Glomerular visceral epithelial cell (primary cell): ENCODE measurements around the gene MAP3K13.
"Not testable (repeated sequence)": the region's sequence is repeated elsewhere in the genome, so short reads cannot be mapped to it uniquely, and the experiment has no call there.

Source experiments
- DNase-seq: peaks from one replicate; pipeline ENCODE4 v3.0.0-alpha.2; 2016; ENCODE audit errors: extremely low spot score

The MAP3K13 gene

DNA sequence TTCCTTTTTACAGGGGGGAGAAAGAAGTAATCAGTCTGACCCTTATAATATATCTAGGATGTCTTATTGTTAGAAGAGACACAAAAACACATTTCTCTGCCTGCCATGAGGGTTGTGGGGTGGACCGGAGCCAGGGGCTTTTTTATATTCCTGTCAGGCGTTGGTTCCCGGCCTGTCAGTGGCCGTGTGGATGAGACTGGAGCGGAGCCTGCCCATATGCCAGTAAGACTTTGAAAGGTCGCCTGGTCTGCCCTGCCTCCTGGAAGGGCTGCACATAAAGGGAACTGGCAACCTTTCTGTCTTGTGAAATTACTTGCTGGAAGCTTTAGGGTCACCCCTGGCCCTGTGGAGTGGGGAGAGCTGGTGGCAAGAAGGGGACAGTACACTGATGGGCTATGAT lies 34.7 kb downstream of the MAP3K13 start:
- DNase-seq, result no peak

DNA sequence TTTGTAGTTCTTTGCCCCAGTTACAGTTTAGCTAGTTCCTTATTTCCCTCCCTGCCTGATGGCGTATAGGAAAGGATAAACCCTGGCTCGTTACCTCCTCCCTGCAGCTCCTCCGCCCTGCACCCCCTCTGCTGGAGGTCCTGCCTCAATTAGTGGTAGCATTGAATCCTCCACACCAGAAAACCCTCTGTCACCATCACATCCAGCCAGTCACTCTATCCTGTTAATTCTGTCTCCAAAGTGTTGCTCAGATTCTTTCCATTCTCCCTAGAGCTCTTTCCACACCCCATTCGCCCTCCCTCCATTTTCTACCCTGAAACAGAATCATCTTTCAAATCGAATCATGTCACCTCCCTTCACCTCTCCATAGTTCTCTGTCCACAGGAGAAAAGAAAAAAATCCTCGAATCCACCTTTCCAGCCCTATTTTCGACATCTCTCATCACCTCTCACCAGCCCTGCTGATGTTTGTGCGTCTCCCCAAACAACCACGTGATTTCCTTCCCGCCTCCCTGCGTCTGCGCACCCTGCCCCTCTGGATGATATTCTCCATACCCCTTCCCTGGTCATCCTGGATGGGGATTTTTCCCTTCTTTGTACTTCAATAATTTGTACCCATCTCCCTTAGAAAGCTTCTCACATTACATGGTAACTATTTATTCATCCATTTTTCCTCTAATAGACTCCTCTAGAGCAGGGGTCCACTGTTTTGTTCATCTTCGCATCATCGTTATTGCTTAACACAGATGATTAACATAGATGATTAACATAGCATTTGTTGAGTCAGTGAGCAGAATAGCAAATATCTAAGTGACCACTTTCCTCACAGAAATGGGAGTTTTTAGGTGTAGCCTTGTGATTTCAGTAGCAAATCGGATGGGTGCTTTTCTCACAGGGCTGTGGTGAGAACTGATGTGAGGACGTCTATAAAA lies 37.1 kb downstream of the MAP3K13 start:
- DNase-seq, result no peak

DNA sequence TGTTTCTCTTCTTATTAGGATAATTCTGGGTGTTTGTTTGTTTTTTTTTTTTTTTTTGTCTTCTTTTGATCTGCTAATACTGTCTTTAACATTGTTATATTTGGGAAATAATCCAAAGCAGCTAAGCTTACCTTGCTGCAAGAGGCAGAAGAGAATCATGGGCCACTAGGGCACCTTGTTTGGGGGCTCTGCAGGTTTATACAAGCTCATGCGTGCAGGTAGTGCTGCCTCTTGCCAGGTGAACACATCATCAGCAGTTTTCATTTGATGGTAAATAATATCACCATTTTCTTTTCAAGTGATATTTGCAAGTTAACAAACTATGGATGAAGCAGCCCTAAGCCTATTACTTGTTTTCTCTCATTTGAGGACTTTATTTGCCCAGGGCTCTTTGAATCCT lies 37.9 kb downstream of the MAP3K13 start:
- no peak for DNase-seq

DNA sequence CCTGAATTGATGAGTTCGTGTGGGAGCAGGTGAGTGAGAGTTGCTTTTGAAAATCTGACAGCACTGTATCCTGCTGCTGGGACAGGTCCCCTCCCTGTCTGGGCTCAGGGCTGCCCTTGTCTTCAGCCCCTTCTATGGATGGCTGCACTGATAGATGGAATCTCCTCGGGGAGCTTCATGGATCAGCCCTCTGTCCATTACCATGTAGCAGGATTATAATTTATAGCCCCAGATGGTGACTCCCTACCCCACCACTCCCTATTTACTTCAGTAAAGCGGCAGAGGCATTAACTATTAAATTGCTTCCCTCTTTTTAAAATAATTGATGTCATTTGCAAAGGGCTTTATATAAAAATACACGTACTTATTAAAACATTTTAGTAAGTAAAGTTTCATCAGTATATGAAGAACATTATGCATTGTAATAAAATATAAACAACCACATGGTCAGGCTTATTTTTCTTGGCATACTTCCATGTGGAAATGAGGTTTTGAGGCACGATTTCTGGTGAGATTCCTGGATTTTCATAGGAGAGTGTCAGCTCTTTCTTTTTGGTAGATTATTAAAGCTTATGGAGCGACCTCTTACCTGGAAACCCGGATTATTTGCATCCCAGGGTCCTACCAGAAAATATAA lies 38.5 kb downstream of the MAP3K13 start:
- peak; percentile 10 for DNase-seq

DNA sequence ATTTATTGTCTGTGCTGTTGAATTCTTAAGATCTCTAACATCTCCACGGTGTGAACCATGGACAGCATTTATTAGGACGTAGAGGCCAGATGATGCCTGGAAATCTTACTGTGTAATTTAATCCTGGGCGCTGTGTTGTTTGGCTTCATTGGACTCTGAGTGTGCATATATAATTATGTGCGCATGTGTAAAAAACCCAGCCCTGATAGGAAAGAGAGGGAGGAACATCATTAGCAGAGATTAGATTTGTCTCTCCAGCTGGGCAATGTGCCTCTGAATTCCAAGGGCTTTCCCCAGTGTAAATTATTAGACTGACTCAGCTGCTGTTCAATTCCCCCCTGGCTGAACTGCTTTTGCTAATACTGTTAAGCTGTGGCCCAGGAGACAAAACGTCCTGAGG lies 39.6 kb downstream of the MAP3K13 start:
- peak; percentile 12 for DNase-seq

DNA sequence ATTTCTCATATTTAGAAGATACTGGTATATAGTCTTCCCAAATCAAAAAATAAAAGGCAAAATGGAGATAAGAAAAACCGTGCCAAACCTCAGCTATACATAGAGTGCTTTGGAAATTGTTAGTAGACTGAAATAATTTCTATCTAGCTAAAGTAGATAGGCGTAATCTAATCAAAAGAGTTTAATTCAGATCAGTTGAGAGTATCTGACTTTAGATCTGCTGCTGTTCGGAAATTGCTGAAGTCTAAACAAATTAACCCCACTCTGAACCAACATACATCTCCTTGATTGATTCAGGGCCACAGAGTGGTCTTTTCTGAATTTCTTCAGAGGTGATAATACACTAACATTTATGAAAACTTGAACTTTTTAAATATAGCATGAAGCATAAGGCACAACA lies 40.1 kb downstream of the MAP3K13 start:
- no peak for DNase-seq

DNA sequence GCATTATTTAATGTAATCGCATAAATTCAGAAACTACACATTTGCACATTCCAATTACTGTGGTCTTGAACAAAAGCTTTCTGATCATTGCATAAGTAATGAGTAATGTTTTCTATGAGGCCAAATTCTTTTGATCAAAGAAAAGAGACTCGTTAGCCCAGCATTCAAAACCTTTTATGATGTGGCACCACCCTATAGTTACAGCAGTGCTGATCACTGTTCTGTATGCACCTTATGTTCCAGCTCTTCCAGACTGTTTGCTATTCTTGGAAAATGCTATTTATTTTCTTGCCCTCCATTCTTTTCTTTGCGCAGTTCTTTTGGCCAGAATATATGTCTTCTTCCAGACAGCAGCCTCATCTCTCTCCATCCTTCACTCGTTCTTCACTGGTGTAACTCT lies 42.3 kb downstream of the MAP3K13 start:
- DNase-seq, result no peak

DNA sequence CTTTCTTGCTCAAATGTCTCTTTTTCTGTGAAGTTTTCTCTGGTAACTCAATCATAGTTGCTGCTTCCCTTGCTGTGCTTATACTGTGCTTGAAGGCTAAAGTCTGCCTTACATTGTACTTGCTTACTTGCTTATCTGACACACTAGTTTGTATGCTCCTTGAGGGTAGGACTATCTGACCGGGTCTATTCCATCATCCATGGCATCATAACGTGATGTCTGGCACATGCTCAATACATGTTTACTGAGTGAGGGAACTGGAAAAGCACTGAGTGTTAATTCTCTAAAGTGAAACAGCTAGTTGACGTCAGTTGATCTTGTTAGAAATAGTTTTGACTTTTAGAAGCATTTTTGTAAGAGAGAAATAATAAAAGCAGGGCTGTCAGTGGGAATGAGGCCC lies 42.7 kb downstream of the MAP3K13 start:
- no peak for DNase-seq

DNA sequence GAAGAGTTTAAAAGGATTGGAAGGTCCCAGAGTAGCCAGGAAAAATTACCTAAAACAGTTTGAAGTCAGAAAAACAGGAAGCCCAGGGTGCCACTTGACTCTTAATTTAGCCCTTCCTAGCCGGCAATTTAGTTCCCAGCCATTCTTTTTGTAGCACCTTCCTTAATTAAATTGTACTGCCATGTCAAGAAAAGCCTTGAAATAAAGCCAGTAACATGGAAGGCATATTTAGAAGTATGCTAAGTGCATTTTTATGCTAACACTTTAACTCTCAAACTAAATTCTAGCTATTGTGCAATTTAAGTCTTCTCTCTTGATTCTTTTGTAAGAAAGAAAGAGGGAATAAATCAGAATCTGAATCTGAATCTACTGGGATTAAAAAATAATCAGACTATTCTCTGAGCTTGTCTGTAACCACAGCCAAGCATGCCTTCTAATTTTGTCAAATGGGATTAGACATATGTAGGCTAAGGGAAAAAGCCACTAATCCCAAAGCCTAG lies 43.2 kb downstream of the MAP3K13 start:
- no peak for DNase-seq

DNA sequence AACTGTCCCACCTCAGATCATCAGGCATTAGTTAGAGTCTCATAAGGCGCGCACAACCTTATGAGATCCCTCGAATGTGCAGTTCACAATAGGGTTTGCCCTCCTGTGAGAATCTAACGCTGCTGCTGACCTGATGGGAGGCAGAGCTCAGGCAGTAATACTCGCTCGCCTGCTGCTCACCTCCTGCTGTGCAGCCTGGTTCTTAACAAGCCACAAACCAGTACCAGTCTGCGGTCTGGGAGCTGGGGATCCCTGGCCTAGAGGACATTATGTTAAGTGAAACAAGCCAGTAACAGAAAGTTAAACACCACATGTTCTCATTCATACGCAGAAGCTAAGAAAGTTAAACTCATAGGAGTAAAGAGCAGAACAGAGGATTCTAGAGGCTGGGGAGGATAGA lies 47.0 kb downstream of the MAP3K13 start:
- DNase-seq, result no peak

DNA sequence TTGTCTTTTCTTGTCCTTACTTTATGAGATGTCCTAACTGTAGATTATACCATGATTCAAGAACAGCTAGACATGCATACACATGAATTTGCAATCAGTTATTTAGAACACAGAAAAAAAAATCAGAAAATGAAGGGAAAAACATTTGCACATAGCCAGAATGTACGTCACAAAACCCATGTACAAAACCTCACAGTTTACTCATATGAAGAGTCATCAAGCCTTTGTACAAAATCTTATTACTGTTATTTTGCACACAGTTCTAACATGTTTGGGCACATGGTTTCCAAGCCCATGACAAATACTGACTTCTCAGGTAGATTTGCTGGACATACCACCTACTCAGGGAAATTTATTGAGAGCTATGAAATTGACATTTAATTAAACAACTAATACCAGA lies 48.2 kb downstream of the MAP3K13 start:
- no peak for DNase-seq

DNA sequence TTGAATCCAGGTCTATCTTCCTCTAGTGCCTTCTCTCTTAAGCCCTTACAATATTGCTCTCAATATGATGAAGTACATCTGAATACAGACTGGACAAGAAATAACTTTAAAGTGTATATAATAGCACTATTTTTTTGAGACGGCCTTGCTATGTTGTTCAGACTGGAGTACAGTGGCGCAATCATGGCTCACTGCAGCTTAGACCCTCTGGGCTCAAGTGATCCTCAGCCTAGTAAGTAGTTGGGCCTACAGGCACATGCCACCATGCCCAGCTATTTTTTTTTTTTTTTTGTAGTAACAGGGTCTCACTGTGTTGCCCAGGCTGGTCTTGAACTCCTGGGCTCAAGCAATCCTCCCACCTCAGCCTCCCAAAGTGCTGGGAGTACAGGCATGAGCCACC lies 53.6 kb downstream of the MAP3K13 start:
- DNase-seq, result no peak

DNA sequence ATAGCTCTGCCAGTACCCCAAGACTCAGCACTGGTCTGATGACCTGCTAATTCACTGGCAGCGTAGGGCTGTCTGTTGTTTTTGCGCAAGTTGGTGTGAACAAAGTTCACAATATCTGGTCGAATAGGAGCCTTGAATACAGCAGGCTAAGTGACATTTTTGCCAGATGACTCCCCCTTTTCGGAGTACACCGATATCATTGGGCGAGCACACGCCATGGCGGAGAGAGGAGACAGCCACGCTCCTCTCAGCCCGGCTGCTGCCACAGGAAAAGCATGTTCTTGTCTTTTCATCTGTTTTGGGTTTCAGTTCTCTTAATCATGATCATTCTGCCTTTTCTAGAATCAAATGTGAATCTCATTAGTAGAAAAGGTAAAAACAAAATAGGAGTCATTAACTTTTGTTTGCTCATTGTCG lies 55.6 kb downstream of the MAP3K13 start:
- DNase-seq, result not testable (repeated sequence)

DNA sequence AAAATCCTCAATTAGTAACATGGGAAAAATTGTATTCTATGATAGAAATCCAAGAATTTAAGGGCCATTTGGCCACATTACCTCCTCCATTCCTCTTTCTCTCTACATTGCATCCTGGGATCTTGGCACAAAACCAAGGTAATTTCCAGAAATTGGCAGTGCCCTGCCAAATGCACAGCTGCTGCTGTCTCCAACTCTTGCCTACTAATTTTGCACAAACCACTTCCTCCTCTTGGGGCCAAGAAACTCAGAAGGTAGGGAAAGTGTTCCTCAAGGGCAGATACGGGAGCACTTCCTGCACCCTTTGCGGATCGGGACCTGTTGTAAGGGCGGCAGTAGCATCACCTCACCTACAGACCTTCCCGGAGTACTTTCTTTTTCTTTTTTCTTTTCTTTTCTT lies 57.8 kb downstream of the MAP3K13 start:
- DNase-seq, result peak; percentile 68

DNA sequence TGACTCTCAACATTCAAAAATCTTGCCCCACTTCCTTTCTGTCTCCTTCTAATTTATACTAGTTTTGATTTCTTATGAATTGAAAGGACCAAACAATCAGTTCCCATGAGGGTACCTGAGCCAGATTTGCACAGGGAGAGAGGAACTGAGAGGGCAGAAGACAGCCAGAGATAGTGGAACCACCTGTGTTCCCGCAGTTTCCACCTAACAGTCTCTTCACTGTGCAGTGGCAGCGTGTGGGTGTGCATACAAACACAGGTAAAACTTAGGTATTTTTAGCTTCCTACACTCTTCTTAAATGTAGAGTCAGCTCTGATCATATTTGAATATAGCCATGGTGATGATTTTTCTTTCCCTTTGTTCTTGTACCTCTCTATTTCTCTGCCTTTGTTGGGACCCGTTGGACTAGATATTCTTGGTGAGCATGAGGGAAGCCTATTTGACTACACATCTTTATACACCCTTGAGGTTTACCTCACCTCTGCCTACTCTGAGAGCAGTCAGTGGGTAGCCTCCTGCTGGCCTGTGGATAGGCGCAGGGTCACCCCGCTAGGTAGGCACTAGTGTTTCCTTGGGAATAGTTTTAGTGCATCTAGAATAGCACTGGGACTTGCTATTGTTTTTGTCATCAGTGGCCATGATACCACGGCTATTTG lies 58.8 kb downstream of the MAP3K13 start:
- no peak for DNase-seq

DNA sequence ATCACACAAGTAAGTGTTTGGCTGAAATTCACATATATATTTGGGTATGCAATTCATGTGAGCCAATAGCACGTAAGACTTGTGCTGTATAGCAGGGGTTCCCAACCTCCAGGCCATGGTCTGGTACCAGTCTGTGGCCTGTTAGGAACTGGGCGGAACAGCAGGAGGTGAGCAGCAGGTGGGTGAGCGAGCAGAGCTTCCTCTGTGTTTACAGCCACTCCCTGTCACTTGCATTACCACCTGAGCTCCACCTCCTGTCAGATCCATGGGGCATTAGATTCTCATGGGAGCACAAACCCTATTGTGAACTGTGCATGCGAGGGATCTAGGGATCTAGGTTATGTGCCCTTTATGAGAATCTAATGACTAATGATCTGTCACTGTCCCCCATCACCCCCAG lies 59.7 kb downstream of the MAP3K13 start:
- no peak for DNase-seq

DNA sequence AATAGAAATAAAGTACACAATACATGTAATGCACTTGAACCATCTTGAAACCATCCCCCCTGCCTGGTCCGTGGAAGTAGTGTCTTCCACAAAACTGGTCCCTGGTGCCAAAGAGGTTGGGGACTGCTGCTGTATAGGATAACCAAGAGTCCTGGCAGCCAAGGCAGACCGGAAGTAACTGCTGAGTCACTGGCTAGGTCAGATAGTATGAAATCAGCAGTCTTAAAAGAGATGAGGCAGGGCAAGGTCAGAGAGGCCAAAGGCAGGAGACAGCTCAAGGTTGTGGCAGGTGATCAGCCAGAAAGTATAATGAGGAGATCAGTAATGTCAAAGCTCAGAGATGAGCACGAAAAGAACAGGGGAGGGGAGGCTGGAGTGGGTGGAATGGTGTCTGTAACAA lies 60.2 kb downstream of the MAP3K13 start:
- peak; percentile 35 for DNase-seq

DNA sequence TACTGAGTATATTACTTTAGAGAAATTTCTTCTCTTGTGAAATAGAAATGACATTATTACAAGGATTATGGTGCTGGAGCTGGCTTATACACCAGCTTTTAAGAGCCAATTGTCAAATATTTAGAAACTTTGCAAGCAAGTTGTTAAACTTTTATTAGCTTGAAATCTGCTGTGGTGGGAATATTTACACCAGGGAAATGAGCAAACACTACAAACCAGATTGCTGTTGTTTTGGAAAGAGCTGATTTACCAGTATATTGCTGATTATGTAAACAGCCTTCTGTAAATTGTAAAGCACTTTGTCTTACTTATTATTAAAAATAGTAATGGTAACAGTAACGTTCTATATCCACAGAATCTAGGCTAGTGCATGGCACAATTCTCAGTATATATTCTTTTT lies 61.5 kb downstream of the MAP3K13 start:
- DNase-seq, result no peak

DNA sequence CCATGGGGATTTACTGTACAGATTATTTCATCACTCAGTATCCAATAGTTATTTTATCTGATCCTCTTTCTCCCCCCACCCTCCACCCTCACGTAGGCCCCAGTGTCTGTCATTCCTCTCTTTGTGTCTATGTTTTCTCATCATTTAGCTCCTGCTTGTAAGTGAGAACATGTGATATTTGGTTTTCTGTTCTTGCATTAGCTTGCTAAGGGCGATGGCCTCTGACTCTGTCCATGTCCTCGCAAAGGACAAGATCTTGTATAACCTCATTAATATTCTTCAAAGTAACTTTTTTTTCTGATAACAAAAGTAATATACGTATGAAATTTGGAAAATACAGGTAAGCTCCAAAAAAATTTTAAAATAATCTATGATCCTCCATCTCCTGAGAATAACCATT lies 67.4 kb downstream of the MAP3K13 start:
- no peak for DNase-seq

DNA sequence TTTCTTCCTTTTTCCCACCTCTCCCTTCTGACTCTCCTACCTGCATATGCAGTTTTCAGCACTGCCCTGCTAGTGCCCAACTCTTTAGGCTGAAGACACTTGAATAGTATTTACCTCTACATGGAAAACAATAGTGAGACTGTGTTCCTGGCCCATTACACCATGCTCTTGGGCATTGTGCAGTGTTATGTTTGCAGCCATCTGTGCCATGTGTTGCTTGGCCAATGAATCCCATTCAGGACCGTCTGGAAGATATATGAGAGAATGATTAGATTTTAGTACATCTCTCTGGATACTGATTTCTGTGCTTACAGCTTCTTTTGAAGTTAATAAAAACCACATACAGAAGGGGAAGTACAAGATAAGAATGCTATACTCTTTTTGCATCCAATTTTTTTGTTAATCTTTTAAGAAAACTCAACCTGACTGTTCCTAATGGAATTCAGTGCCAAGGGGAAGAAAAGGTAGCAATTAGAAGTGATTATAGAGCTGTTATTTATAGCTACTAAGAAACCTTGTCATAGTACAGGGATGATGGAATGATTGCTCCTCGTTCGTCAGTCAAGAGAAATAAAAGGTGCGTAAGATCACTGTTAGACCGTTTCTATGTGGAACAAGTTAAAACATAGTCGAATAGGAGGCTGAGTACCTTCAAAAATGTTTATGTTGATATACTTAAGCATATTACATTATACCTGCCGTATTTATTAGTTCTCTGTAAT lies 77.0 kb downstream of the MAP3K13 start:
- no peak for DNase-seq

DNA sequence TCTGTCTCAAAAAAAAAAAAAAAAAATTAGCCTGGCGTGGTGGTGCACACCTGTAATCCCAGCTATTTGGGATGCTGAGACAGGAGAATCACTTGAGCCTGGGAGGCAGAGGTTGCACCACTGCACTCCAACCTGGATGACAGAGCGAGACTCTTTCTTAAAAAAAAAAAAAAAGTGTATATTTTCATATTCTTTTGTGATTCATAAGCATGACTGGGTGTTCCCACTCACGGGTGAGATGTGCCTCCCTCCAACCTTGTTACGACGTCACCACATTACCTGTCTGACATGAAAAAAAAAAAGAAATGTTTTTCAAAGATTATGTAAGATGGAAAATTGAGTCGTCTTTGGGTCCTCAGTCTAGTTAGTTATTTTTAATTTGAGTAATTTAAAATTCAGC lies 79.1 kb downstream of the MAP3K13 start:
- DNase-seq, result no peak

DNA sequence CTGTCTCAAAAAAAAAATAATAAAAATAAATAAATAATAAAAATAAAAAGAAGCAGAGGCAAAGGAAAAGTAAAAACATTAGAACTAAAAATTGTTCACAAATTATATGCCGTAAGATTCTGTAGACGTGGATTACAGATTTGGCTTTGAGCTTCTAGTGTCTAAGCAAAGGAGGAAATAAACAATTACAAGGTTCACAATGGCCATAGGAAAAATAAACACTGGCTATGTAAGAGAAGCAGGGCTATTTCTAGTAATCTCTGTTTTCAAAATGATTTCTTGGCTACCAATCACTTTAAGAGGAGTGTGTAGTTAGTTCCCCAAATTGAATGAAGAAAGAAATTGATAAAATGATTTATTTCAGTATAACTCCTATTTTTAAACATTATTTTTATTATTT lies 81.4 kb downstream of the MAP3K13 start:
- DNase-seq, result no peak
